Stimulated activated CD4-positive, alpha-beta T cell treated with anti-CD3 and anti-CD28 coated beads, Interleukin-12 subunit alpha, Interleukin-12 subunit beta, amount 100 ng/mL, for 4 hours (primary cell): Measurements from ENCODE around the gene ZNF208.

Experiments used
- DNase-seq: peaks from one replicate; pipeline ENCODE4 v3.0.0-alpha.2; 2020

The ZNF208 gene

GRCh38 chr19:21883516-21883915, 127.2 kb downstream of the ZNF208 start:
- no peak for DNase-seq
